NCI-H1048 (cell line): ENCODE results near the gene MMP2.

Source experiments
- DNase-seq: peaks from one replicate; lab custom pipeline; 2025; lab: John Stamatoyannopoulos, UW

MMP2 gene

DNA sequence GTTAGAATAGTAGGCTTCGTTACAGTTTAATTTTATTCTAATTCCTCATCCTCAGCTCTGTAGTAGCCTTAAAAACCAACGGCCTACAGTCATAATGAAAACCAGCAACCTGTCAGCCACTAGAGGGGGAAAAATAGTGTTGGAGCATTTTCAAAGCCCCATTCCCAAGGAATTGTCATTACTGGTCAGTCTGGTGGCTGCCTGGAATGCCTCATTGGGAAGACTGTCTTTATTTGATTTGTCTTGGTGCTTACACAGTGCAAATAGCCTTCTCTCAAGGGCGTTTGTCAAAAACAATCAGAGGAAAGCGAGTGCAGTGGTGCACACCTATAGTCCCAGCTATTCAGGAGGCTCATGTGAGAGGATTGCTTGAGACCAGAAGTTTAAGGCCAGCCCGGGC, 34.6 kb downstream of the MMP2 start:
- no peak for DNase-seq

DNA sequence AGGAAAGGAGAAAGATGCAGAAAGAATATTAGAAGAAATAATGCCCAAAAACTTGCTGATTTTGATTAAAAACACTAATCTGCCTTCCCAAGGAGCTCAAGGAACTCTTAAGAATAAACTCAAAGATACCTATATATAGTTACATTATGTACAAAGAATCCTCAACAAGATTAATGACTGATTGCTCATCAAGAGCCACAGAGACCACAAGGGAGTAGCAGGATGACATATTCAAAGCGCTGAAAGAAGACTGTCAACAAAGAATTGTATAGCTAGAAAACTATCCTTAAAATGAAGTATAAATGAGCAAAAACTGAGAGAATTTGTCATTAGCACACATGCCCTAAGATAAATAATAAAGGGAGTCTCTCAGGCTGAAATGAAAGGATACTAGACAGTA, 36.1 kb downstream of the MMP2 start:
- no peak for DNase-seq

DNA sequence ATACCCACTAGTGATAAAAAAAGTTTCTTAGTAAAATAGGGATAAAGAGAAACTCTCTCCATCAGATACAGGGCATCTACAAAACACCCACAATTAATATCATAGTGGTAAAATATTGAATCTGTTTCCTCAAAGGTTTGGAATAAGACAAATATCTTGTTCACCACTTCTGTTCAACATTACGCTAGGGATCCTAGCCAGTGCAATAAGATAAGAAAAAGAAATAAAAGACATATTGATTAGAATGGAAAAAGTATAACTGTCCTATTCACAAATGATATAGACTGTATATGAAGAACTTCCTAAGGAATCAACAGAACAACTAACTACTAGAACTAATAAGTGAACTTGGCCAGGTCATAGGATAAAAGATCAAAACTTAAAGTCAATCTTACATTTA, 42.8 kb downstream of the MMP2 start:
- DNase-seq: no peak

DNA sequence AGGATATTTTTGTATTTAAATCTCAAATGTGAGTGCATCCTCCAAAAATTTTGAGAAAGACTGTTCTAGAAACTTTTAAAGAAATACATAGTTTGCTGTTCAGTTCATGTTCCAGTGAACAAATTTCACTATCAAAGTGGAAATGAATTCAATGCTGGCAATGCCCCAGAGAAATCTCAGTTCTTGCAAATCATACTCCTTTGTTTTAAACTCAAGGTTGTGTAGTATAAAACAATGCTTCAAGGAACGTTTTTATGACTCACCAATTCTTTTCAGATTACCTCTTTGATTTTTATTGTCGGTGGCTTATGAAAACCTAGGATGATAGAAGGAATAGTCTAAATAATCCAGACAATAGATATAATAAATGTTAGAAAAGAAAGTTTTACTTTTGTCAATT, 47.4 kb downstream of the MMP2 start:
- DNase-seq: no peak

DNA sequence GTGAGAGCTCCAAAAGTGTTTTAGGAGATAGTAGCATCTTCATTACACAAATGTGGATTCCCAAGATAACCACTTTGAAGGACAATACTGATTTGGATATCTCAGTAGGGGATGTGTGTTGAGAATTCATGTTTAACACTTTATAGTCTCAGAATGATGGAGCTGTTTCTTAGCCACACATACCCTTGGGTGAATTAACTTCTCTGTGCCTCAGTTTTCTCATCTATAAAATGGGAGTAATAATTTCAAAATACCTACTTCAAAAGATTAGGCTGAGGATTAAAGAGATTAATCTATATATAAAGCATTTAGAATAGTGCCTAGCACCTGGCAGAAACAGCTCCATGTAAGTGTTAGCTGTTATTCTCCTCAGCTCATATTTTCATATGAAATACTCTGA, 48.9 kb downstream of the MMP2 start:
- DNase-seq: no peak

DNA sequence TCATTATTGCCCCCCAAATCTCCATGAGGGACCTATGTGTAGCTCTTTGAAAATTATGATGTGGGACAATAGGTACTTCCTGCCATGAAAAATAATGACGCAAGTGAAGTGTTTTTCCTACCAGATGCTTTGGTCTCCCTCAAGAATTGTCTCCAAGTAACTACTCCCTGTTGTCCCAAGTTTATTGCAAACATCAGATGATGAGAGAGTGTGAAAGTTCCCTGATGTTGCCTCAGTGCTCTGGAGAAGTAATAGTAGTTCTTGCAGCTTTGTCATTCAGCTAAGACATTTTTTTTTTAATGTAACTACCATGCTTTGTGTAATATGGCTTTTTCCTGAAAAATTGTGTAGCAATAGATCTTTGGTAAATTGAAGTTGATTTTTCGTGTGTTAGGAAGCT, 50.0 kb downstream of the MMP2 start:
- no peak for DNase-seq

DNA sequence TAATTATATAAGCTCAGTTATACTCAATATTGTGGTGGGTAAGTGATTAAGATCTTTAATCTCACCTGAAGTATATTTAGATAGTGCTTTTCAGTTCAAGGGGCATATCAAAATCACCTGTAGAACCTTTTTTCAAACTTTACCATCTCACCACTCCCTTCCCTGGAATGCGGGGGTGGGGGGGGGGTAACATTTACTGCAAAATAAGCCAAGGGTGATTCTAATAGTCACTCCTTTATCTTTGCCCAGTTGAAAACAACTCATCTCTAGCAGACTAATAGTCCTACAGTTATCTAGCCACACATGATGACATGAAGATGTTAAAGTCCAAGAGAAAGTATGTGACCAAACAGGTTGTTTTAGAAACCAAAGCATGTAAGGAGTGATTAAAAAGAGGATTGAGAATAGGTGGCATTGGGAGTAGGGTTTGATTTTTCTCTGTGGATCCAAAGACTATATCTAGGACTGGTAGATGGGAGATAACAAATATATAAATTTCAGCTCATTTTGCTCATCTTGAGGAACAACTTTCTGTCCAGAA, 51.4 kb downstream of the MMP2 start:
- no peak for DNase-seq

DNA sequence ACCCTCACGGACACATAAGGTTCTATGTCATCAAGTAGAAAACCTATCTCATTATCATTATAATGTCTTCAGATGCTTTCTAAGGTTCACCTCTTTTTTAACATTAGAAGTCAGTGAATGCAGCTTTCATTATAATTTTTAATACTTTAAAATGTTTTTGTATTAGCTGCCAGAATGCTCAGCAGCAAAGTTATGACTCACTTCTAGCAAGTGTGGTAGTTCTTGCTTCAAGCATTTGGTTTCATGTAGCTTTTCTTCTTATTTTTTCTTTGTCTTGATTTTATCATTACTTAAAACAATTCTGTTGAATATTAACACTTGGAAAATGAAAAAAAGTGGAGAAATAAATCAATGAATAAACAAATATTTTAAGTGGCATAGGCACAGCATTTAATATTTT, 53.2 kb downstream of the MMP2 start:
- no peak for DNase-seq

DNA sequence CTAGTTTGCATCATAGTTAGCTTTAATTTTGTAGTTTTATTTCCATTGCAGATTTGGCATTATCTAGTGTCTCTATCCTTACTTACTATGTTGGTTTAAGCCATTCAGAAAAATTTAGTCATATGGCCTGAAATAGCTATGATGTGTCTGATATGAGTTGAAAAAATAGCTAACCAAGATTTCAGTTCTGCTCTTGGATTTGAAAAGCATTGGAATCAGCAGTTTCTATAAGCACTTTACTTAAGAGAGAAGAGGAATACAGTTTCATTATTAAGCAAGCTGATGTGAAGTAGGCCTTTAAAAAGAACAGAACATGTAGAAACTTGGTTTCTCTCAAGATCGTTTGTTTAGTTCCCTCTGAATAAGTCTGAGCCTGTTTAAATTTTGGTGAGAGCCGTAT, 55.8 kb downstream of the MMP2 start:
- no peak for DNase-seq

DNA sequence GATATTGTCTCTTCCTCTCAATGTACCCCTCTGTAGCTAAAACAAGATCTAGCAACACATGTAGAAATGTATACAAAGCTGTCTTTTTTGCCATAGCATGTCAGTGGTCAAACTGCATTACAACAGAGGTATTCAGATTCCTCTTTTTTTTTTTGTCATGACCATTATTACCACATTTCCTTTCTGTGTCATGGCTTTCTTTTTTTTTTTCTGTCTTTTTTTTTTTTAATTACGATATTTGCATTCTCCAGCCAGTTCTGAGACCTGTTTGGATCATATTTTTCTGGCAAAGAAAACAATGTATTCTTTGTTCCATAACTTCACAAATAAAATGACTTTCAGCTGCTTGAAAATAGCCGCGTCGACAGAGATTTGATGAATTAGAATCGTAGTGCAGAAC, 60.1 kb downstream of the MMP2 start:
- DNase-seq: no peak

DNA sequence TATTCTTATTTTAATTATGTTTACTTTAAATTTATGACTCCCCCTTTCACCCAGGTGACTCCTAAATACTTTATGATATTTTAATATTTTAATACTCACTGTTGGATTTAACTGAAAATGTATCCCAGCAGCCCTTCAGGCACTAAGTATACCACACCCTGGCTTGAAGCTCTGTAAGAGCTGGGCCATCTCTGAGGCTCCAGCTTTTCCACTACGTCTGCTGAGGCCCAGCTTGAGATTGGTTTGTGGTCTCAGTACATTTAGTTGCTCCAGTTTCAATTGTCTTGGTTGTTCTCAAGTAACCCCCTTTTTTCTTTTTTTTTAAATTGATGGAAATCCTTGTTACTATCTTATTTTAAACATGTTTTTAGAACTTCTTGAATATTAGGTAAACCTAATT, 60.5 kb downstream of the MMP2 start:
- no peak for DNase-seq

DNA sequence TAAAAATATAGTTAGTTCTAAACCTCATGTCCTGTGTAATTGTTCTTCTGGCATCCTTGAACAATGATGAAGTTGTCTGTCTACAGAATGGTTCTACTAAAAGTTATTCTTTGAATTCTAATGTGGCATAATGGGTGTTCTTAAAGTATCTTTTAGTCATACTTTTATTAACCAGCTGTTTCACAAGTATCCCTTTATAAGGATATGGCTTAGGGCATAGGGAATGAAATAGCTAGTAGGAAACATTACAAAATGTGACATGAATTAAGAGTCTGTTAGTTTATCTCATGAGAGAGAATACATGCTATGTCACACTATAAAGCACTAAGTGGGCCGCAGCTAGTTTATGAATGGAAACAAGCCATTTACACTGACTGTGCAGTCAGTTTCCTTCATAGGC, 61.2 kb downstream of the MMP2 start:
- no peak for DNase-seq

DNA sequence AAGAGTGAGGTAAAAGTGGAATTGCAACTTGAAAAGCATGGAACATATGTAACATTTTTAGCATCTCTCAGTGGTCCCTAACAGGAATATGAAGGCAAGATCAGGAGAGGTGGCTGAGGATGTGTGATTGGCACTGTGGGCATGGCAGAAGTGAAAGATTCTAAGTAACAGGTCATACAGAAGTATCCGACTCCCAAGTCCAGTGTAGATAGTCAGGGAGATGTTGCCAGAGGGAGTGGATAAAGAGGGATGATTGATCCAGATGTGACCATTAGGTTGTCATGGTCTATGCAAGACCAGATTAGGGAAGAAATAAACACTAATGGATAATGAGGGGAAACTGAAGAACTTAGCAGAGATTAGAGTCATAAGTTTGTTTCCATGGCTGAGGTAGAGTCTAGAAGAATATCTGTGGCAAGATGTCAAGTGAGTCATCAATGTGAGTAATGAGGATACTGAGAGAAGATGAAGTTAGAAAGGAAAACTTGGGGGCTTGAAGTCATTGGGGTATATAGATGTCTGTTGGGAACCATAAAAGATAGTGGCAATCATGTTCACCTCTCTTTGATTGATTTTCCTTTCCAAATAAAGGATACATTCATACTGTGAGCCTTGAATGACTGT, 63.6 kb downstream of the MMP2 start:
- DNase-seq: no peak

DNA sequence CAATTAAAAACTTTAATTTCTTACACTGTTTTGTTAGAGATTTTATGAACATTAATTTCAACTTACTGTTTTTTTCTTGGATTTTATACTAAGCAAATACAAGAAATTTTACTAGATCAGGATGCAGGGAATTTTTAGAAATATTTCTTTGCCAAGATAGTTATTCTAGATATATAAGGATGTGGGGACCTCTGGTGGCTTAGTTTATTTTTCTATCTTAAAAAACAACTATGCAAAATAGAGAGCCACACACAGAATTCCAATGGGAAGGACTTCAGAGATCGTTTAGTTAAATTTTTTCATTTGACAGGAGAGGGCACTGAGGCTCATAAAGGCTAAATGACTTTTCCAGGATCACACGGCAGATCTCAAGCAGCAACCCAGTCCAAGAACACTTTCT, 64.5 kb downstream of the MMP2 start:
- no peak for DNase-seq

DNA sequence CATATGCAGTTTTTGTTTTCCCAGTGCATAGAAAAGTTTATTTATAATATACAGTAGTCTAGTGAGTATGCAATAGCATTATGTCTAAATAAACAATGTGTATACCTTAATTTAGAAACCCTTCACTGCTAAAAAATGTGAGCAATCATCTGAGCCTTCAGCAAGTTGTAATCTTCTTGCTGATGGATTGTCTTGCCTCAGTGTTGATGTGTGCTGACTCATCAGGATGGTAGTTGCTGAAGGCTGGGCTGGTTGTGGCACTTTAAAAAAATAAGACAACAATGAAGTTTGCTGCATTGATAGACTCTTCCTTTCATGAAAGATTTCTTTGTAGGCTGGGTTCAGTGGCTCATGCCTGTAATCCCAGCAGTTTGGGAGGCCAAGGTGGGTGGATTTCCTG, 73.6 kb downstream of the MMP2 start:
- no peak for DNase-seq

DNA sequence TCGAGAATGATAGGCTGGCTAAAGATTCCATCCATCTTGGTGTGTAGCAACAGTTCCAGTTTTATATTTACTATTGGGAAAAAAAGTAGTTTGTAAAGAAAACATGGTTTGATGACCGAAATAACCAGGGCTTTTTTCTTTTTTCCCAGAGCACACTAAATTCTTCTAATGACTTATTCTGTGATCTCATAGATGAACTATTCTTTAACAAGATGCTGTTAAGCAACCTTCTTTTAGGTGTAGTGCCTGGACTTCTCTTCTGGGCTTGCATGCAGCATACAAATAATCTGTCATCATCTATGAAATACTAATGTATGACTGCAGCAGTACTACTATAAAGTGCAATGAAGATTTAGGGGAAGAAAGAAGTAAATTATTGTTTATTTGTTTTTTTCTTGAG, 76.4 kb downstream of the MMP2 start:
- no peak for DNase-seq
